Smooth muscle cell (in vitro differentiated cells): Measurements from ENCODE around the gene NPAS4. TPM values are rescaled to one million over a fixed set of nuclear protein-coding genes. Genes with fewer than 3 reads are reported as not detected.
A peak's percentile ranks its signal among the peaks of the same experiment; 100 is the strongest.
"Not testable (repeated sequence)": the region's sequence is repeated elsewhere in the genome, so short reads cannot be mapped to it uniquely, and the experiment has no call there.

Source experiments
- DNase-seq: peaks from one replicate; lab custom pipeline; 2025; ENCODE audit not compliant: unreplicated experiment; lab: John Stamatoyannopoulos, UW
- H2AFZ ChIP-seq: fragments of 200-600 bp; sonication (generic); 2 replicates; pipeline ENCODE4 v1.6.0; 2016; ENCODE audit warnings: antibody characterized with exemption, low read depth, mild to moderate bottlenecking
- H3F3A ChIP-seq: fragments of 200-600 bp; sonication (generic); 2 replicates; pipeline ENCODE4 v1.6.0; 2017; ENCODE audit warnings: antibody characterized with exemption, low read depth
- H3K27ac ChIP-seq: fragments of 200-600 bp; sonication (generic); 2 replicates; pipeline ENCODE4 v1.5.1; 2016; ENCODE audit warnings: low read depth, mild to moderate bottlenecking
- H3K27me3 ChIP-seq: fragments of 200-600 bp; sonication (generic); 2 replicates; pipeline ENCODE4 v1.6.1; 2016; ENCODE audit warnings: low read depth, mild to moderate bottlenecking
- H3K36me3 ChIP-seq: fragments of 200-600 bp; sonication (generic); 2 replicates; pipeline ENCODE4 v1.5.1; 2016; ENCODE audit warnings: low read depth
- H3K4me1 ChIP-seq: fragments of 200-600 bp; sonication (generic); 2 replicates; pipeline ENCODE4 v1.5.1; 2016; ENCODE audit warnings: low read depth
- H3K4me2 ChIP-seq: fragments of 200-600 bp; sonication (generic); 2 replicates; pipeline ENCODE4 v1.6.0; 2016; ENCODE audit warnings: mild to moderate bottlenecking
- H3K4me3 ChIP-seq: fragments of 200-600 bp; sonication (generic); 2 replicates; pipeline ENCODE4 v1.5.1; 2016; ENCODE audit warnings: mild to moderate bottlenecking
- H3K79me2 ChIP-seq: fragments of 200-600 bp; sonication (generic); 2 replicates; pipeline ENCODE4 v1.6.0; 2016; ENCODE audit warnings: low read depth, mild to moderate bottlenecking
- H3K9ac ChIP-seq: fragments of 200-600 bp; sonication (generic); 2 replicates; pipeline ENCODE4 v1.6.0; 2016; ENCODE audit warnings: low read depth
- H3K9me3 ChIP-seq: fragments of 200-600 bp; sonication (generic); replicated peaks from 2 replicates; pipeline ENCODE4 v1.5.1; 2016; ENCODE audit warnings: low read depth
- H4K20me1 ChIP-seq: fragments of 200-600 bp; sonication (generic); 2 replicates; pipeline ENCODE4 v1.6.0; 2016; ENCODE audit warnings: low read depth
- WGBS: methylation state at CpG from one replicate; pipeline ENCODE4 v1.1.7; 2016; ENCODE audit warnings: low lambda C conversion rate; 5-methylcytosine and 5-hydroxymethylcytosine counted together
- polyA plus RNA-seq: library from polyadenylated mRNA; unstranded; fragments of >200 nt; fragmentation: Nextera tagmentation; extraction: Ambion mirVana; gene quantifications from 2 replicates; pipeline ENCODE4 v1.2.1, GENCODE V29; 2016
- total RNA-seq: library from RNA; depleted of rRNA; stranded (reverse); fragments of >200 nt; gene quantifications from 2 replicates; pipeline ENCODE4 v1.2.3, GENCODE V29; 2014
- TF ChIP-seq, protein P1 (sequence below): fragments of 200-600 bp; sonication (generic); IDR thresholded peaks from 2 replicates; pipeline ENCODE4 v1.5.1; 2017; ENCODE audit warnings: borderline replicate concordance, mild to moderate bottlenecking, antibody characterized with exemption; ENCODE audit not compliant: insufficient read depth, poor library complexity, severe bottlenecking

The NPAS4 gene
- total and polyA plus RNA-seq, 2 experiments from 2014 or later: 0.58 to 1.1 TPM

GRCh38 chr11:66429983-66430602, 9.3 kb downstream of the NPAS4 start:
- DNase-seq: peak; percentile 30
- Histone ChIP-seq H4K20me1 (no peaks in the 10 kb centered on the region), H3K27ac (no peak overlapping the region), H3K4me1 (no peaks in the 10 kb centered on the region), H3F3A (no peaks in the 10 kb centered on the region), H3K79me2 (no peaks in the 10 kb centered on the region), H2AFZ (no peak overlapping the region), H3K4me2 (no peak overlapping the region), H3K27me3 (no peaks in the 10 kb centered on the region), H3K9ac (no peak overlapping the region), H3K4me3 (no peak overlapping the region), H3K36me3 (no peaks in the 10 kb centered on the region), H3K9me3 (no peaks in the 10 kb centered on the region)
- WGBS: 21% methylated on average over 9 of the region's 9 CpGs
- TF ChIP-seq, protein P1, sequence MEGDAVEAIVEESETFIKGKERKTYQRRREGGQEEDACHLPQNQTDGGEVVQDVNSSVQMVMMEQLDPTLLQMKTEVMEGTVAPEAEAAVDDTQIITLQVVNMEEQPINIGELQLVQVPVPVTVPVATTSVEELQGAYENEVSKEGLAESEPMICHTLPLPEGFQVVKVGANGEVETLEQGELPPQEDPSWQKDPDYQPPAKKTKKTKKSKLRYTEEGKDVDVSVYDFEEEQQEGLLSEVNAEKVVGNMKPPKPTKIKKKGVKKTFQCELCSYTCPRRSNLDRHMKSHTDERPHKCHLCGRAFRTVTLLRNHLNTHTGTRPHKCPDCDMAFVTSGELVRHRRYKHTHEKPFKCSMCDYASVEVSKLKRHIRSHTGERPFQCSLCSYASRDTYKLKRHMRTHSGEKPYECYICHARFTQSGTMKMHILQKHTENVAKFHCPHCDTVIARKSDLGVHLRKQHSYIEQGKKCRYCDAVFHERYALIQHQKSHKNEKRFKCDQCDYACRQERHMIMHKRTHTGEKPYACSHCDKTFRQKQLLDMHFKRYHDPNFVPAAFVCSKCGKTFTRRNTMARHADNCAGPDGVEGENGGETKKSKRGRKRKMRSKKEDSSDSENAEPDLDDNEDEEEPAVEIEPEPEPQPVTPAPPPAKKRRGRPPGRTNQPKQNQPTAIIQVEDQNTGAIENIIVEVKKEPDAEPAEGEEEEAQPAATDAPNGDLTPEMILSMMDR: peak; percentile 86

GRCh38 chr11:66431287-66431686, 10.5 kb downstream of the NPAS4 start:
- H3K79me2 ChIP-seq, H3K9ac ChIP-seq, H3K4me3 ChIP-seq, DNase-seq, H3K27me3 ChIP-seq, H3K27ac ChIP-seq, H3F3A ChIP-seq, H3K36me3 ChIP-seq, H3K4me1 ChIP-seq, H3K4me2 ChIP-seq, H2AFZ ChIP-seq, H4K20me1 ChIP-seq, H3K9me3 ChIP-seq: not testable (repeated sequence)

DNA sequence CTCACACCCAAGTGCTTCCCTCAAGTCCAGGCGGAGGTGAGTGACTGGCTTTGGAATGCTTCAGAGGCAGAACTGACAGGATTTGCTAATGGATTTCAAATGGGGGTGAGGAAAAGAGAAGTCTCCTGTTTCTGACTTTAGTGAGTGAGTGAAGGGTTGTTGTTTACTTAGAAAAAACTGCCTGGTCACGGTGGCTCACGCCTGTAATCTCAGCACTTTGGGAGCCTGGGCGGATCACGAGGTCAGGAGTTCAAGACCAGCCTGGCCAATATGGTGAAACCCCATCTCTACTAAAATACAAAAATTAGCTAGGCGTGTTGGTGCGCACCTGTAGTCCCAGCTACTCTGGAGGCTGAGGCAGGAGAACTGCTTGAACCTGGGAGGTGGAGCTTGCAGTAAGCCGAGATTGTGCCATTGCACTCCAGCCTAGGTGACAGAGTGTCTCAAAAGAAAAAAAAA, 11.1 kb downstream of the NPAS4 start:
- H3K4me1 ChIP-seq, H2AFZ ChIP-seq, H3K36me3 ChIP-seq, H3F3A ChIP-seq, H3K4me2 ChIP-seq, H3K9me3 ChIP-seq, H3K27me3 ChIP-seq, H3K79me2 ChIP-seq, H3K9ac ChIP-seq, H4K20me1 ChIP-seq, H3K4me3 ChIP-seq, DNase-seq, H3K27ac ChIP-seq: not testable (repeated sequence)
- WGBS: 73% methylated on average over 8 of the region's 8 CpGs

- TF ChIP-seq, protein P1: no peak
- Histone ChIP-seq H3K4me3 (no peak overlapping the region), H2AFZ (no peak overlapping the region), H3K4me2 (no peak overlapping the region), H3K9ac (no peak overlapping the region), H3K9me3 (no peaks in the 10 kb centered on the region), H4K20me1 (no peaks in the 10 kb centered on the region), H3K4me1 (no peaks in the 10 kb centered on the region), H3K79me2 (no peaks in the 10 kb centered on the region), H3K27me3 (no peaks in the 10 kb centered on the region), H3F3A (no peaks in the 10 kb centered on the region), H3K27ac (no peak overlapping the region), H3K36me3 (no peaks in the 10 kb centered on the region)
- WGBS: 94% methylated on average over 7 of the region's 7 CpGs
- no peak for DNase-seq
Observed at GRCh38 chr11:66432597-66432996, 11.8 kb downstream of the NPAS4 start.
